HS-27A (cell line): ENCODE measurements around the gene SPR.

Experiments
- DNase-seq: peaks from one replicate; pipeline ENCODE4 v3.0.0-alpha.2; 2012; ENCODE audit warnings: low read depth, missing footprints

The SPR gene

GRCh38 chr2:72887032-72887739, at the start of gene SPR:
Gene SPR, plus strand, starts transcription at chr2:72887408. Its CDS starts 25 bp downstream, at chr2:72887433.
- no peak for DNase-seq

GRCh38 chr2:72840066-72840465, 47.1 kb upstream of the SPR start:
- DNase-seq: no peak

GRCh38 chr2:72841462-72842125, 45.6 kb upstream of the SPR start:
- DNase-seq: no peak

- DNase-seq: no peak
These were observed 43.9 kb upstream of the SPR start for GRCh38 chr2:72843301-72843700.

- DNase-seq: no peak
These were observed 40.8 kb upstream of the SPR start for GRCh38 chr2:72846171-72847095.

- no peak for DNase-seq
These were observed 39.5 kb upstream of the SPR start for GRCh38 chr2:72847534-72848315.

- no peak for DNase-seq
These were observed 38.6 kb upstream of the SPR start for GRCh38 chr2:72848436-72849137.

- DNase-seq: no peak
These were observed 38.1 kb upstream of the SPR start for GRCh38 chr2:72849138-72849462.

GRCh38 chr2:72851333-72851732, 35.9 kb upstream of the SPR start:
- DNase-seq: no peak

- peak; percentile 15 for DNase-seq
These were observed 27.4 kb upstream of the SPR start for GRCh38 chr2:72859831-72860262.

- DNase-seq: peak; percentile 45
These were observed 24.8 kb upstream of the SPR start for GRCh38 chr2:72862239-72862988.

GRCh38 chr2:72863046-72863445, 24.2 kb upstream of the SPR start:
- DNase-seq: no peak

GRCh38 chr2:72864500-72864899, 22.7 kb upstream of the SPR start:
- no peak for DNase-seq

GRCh38 chr2:72871060-72871459, 16.1 kb upstream of the SPR start:
- no peak for DNase-seq

- DNase-seq: no peak
These were observed 15.3 kb upstream of the SPR start for GRCh38 chr2:72871880-72872279.

- DNase-seq: no peak
These were observed 3.7 kb upstream of the SPR start for GRCh38 chr2:72883356-72883962.

- no peak for DNase-seq
These were observed 640 bp upstream of the SPR start for GRCh38 chr2:72886505-72887031.

GRCh38 chr2:72887740-72888437, 681 bp downstream of the SPR start:
- DNase-seq: peak; percentile 43
